Measurements from ENCODE around the gene NFIB.

GRCh38 chr9:14097666-14098415 lies 216.1 kb downstream of the NFIB start:
- TF ChIP-seq CTCF (conservative IDR thresholded peaks at IDR 0.05; ENCODE audit: low read depth, low read length) (no peak), CEBPB (IDR thresholded peaks at IDR 0.05; ENCODE audit: low read depth, low read length) (no peak), NFE2L2 (IDR thresholded peaks at IDR 0.05; ENCODE audit: low read depth, low read length) (no peak), POLR2A (IDR thresholded peaks at IDR 0.05; ENCODE audit: low read depth, low read length) (no peak), BHLHE40 (IDR thresholded peaks at IDR 0.05; ENCODE audit: low read depth, low read length) (no peak), FOS (IDR thresholded peaks at IDR 0.05; ENCODE audit: low read depth, low read length) (no peak), RAD21 (IDR thresholded peaks at IDR 0.05; ENCODE audit: low read length) (no peak), USF2 (IDR thresholded peaks at IDR 0.05; ENCODE audit: low read depth, low read length) (no peak), RCOR1 (IDR thresholded peaks at IDR 0.05; ENCODE audit: insufficient replicate concordance, low read length) (no peak)
